Calu3 (cell line): ENCODE data around the gene SGK1. TPM values are rescaled to one million over a fixed set of nuclear protein-coding genes. Genes with fewer than 3 reads are reported as not detected.
"Not testable (repeated sequence)": the region's sequence is repeated elsewhere in the genome, so short reads cannot be mapped to it uniquely, and the experiment has no call there.

ENCODE experiments used
- BruUV-seq: library from RNA; stranded (reverse); fragments of 400-500 nt; replicated peaks from 2 replicates; lab custom pipeline; 2021; lab: Mats Ljungman, UMichigan
- CTCF ChIA-PET: fragments of 300-600 bp; sonication (Branson Sonifier 250); formaldehyde crosslinking; loops from one replicate; lab custom pipeline; 2022; ENCODE audit warnings: antibody characterized with exemption; lab: Charles Lee
- DNase-seq: peaks from one replicate; pipeline ENCODE4 v3.0.0; 2022
- H3K27ac Mint-ChIP-seq: one replicate; pipeline ENCODE4 v1.8.0; 2022; ENCODE audit warnings: mixed read lengths; ENCODE audit not compliant: unreplicated experiment
- H3K27me3 Mint-ChIP-seq: one replicate; pipeline ENCODE4 v1.8.0; 2022; ENCODE audit warnings: mixed read lengths; ENCODE audit not compliant: unreplicated experiment
- H3K36me3 Mint-ChIP-seq: one replicate; pipeline ENCODE4 v1.8.0; 2022; ENCODE audit warnings: mild to moderate bottlenecking, moderate library complexity, mixed read lengths; ENCODE audit not compliant: insufficient read depth, unreplicated experiment
- H3K4me1 Mint-ChIP-seq: one replicate; pipeline ENCODE4 v1.8.0; 2022; ENCODE audit warnings: mild to moderate bottlenecking, low read depth, mixed read lengths; ENCODE audit not compliant: unreplicated experiment
- H3K4me3 Mint-ChIP-seq: one replicate; pipeline ENCODE4 v1.8.0; 2022; ENCODE audit warnings: mild to moderate bottlenecking, low read depth, moderate library complexity, mixed read lengths; ENCODE audit not compliant: unreplicated experiment
- H3K9me3 Mint-ChIP-seq: one replicate; pipeline ENCODE4 v1.8.0; 2022; ENCODE audit warnings: low read depth, mixed read lengths; ENCODE audit not compliant: unreplicated experiment
- intact Hi-C: fragments of 100-400 bp; cut with micrococcal nuclease; formaldehyde crosslinking; loops from one replicate; pipeline ENCODE4 v1.10.0; 2022; ENCODE audit not compliant: unreplicated experiment
- total RNA-seq: library from RNA; stranded (reverse); gene quantifications from 2 replicates; pipeline ENCODE4 v1.2.3, GENCODE V29; 2022
- TF ChIP-seq, protein P1 (sequence below): fragments of 200-600 bp; IDR thresholded peaks from one replicate; pipeline ENCODE4 v1.8.0; 2022; ENCODE audit warnings: antibody characterized with exemption; ENCODE audit not compliant: unreplicated experiment

SGK1 gene
- total RNA-seq, 1 experiment from 2014 or later: 21.8 TPM

DNA sequence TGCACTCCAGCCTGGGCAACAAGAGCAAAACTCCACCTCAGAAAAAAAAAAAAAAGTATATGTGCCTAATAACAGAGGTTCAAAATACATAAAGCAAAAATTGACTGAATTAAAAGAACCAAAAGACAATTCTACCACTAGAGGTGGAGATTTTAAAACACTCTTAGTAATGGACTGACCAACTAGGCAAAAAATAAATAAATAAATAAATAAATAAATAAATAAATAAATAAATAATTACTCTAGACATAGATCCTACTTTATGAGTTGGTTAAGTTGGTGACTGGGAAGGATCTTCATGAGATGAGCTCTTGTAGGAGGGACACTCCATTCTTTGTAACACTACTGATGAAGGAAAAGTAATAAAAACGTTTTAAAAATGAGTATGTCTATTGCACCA, 113.9 kb downstream of the SGK1 start:
- Mint-ChIP-seq H3K9me3 (no peaks in the 10 kb centered on the region), H3K27ac (no peak overlapping the region), H3K27me3 (no peaks in the 10 kb centered on the region), H3K4me3 (no peak overlapping the region), H3K36me3 (no peaks in the 10 kb centered on the region), H3K4me1 (no peaks in the 10 kb centered on the region)
- CTCF ChIA-PET: interaction anchor here (0.7 kb wide), 1 partner anchor 63 kb away, joined by 4 read pairs; no protein-coding TSS in a partner anchor
- intact Hi-C loops: no loop called here
- BruUV-seq: no TSS peak
- no peak for DNase-seq
- TF ChIP-seq, protein P1, sequence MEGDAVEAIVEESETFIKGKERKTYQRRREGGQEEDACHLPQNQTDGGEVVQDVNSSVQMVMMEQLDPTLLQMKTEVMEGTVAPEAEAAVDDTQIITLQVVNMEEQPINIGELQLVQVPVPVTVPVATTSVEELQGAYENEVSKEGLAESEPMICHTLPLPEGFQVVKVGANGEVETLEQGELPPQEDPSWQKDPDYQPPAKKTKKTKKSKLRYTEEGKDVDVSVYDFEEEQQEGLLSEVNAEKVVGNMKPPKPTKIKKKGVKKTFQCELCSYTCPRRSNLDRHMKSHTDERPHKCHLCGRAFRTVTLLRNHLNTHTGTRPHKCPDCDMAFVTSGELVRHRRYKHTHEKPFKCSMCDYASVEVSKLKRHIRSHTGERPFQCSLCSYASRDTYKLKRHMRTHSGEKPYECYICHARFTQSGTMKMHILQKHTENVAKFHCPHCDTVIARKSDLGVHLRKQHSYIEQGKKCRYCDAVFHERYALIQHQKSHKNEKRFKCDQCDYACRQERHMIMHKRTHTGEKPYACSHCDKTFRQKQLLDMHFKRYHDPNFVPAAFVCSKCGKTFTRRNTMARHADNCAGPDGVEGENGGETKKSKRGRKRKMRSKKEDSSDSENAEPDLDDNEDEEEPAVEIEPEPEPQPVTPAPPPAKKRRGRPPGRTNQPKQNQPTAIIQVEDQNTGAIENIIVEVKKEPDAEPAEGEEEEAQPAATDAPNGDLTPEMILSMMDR: no peak

DNA sequence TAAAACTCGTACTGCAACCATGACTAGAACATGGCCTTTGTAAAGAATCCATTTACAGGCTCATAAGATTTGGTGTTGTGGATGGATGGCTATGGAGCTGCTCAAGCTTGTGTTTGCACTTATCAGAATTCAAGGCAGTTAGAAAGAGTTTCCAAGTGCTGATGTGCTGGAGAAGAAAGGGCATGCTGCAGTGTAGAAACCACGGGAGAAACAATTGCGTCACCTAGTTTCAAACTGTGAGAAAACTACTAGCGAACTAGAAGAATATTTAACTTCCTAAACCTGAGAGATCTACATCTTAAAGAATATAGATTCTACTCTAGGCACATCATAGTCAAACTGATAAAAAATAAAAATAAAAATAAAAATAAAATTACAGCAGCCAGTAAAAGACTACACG, 116.2 kb downstream of the SGK1 start:
- BruUV-seq: no TSS peak
- no peak overlapping the region for H3K27ac Mint-ChIP-seq
- intact Hi-C loops: no loop called here
- no peaks in the 10 kb centered on the region for H3K36me3 Mint-ChIP-seq
- TF ChIP-seq, protein P1: no peak
- H3K27me3 Mint-ChIP-seq: no peaks in the 10 kb centered on the region
- no peaks in the 10 kb centered on the region for H3K9me3 Mint-ChIP-seq
- no peaks in the 10 kb centered on the region for H3K4me1 Mint-ChIP-seq
- no peak overlapping the region for H3K4me3 Mint-ChIP-seq
- CTCF ChIA-PET: no interaction called here
- no peak for DNase-seq

DNA sequence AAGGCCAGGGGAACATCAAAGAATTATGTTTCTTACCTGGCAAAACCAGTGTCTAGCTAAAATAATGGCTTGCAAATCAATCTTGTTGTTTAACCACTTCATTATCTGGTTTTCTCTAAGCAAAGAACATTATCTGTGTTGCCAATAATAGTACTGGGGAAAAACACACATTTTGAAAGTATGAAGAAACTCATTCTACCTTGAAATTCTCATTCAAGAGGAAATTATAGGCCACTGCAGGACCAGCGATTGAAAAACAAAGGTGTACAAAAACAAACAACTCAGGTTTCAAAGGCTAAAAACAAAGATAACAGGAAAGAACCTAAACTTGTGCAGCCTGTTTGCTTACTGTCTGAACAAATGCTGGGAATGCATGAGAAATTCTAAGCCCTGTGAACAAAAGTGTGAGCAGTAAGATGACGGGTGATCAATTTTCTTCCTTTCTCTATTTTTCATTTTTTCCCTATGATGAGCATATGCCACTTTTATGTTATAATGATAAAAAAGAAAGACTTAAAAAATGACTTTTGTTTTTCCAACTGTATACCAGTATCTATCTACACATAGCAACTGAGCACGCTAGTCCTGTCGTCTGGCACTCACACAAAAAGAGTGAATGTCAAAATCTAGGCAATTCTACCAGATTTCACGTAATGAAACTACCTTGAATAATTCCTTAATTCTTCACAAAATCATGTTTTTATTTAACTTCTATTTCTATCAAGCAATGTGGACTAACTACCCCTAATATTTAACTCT, 117.9 kb downstream of the SGK1 start:
- Mint-ChIP-seq H3K4me1 (no peaks in the 10 kb centered on the region), H3K27me3 (no peaks in the 10 kb centered on the region), H3K9me3 (no peaks in the 10 kb centered on the region), H3K36me3 (no peaks in the 10 kb centered on the region), H3K4me3 (no peak overlapping the region), H3K27ac (no peak overlapping the region)
- no peak for DNase-seq
- no TSS peak for BruUV-seq
- intact Hi-C loops: no loop called here
- CTCF ChIA-PET: interaction anchor here (0.6 kb wide), 1 partner anchor 96 kb away, joined by 5 read pairs; no protein-coding TSS in a partner anchor
- TF ChIP-seq, protein P1: no peak

DNA sequence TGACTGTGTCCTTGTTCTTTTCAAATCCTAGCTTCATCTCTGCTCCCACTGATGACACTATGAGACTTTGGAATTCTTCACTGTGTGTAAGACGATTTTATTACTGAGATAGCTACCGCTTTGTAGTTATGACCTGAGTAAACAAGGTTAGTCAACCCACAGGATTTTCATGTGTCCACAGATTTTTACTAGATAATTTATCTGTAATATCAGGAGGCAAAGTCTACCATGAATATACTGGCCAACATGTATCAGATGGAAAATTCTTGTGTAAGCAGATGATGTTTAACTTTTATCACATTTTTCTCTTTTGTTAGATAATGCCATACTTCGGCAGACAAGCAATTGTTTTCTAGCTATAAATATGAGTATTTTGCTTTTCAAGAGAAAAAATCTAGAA, 119.8 kb downstream of the SGK1 start:
- Mint-ChIP-seq H3K4me1 (no peaks in the 10 kb centered on the region), H3K27ac (no peak overlapping the region), H3K36me3 (no peaks in the 10 kb centered on the region), H3K27me3 (no peaks in the 10 kb centered on the region), H3K4me3 (no peak overlapping the region), H3K9me3 (no peaks in the 10 kb centered on the region)
- DNase-seq: no peak
- CTCF ChIA-PET: no interaction called here
- BruUV-seq: no TSS peak
- TF ChIP-seq, protein P1: no peak
- intact Hi-C loops: no loop called here

DNA sequence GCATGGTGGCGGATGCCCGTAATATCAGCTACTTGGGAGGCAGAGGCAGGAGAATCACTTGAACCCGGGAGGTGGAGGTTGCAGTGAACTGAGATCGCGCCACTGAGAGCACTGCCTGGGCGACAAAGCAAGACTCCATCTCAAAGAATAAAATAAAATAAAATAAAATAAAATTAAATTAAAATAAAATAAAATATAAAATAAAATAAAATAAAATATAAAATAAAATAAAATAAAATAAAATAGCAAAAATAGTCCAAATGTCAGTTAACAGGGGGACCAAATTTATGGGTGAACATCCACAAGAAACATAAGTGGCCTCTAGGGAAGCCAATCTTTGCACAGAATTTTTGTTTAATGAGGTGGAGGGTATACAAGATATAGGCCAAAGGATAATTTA, 120.2 kb downstream of the SGK1 start:
- H3K36me3 Mint-ChIP-seq, H3K4me1 Mint-ChIP-seq, H3K27ac Mint-ChIP-seq, H3K4me3 Mint-ChIP-seq, DNase-seq, H3K27me3 Mint-ChIP-seq, H3K9me3 Mint-ChIP-seq, BruUV-seq, intact Hi-C loops: not testable (repeated sequence)
- CTCF ChIA-PET: interaction anchor here (0.6 kb wide), 1 partner anchor 199 kb away, joined by 5 read pairs; no protein-coding TSS in a partner anchor
